ENCODE data around the gene ZKSCAN4. TPM values are rescaled to one million over a fixed set of nuclear protein-coding genes. Genes with fewer than 3 reads are reported as not detected.

The ZKSCAN4 gene
- total RNA-seq, 4 donors from 2014 or later = 2.4 to 5.3 (median 3.3) TPM

DNA sequence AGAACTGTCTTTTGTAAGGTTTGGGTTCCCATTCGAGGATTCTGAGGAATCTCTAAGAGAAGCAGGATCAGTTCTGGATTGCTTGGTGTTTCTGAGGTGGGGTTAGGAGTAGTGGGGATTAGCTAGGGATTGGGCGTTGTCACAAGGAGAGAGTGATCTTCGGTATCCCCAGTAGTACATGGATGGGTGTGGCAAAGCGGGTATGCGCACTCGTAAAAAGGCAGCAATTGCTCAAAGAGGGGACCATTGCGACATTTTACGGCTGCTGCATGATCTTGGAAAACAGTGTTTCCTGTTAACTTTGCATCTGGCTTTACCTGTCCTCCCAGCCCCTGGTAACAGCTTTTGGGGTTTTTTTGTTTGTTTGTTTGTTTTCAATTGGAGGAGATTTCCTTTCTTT is 36.6 kb downstream of the ZKSCAN4 start:
- no peaks in the 10 kb centered on the region for H3K9me3 ChIP-seq
- peaks cover 0 to 37% (median 12%) of the 10 kb centered on the region in 3 donors for H3K4me1 ChIP-seq
- intact Hi-C loops (cut with DNase I) = no loop called here
- peaks cover 0 to 72% (median 10%) of the 10 kb centered on the region in 4 donors for H3K27me3 ChIP-seq
- no peaks in the 10 kb centered on the region for H3K36me3 ChIP-seq
- 16 to 33% methylated on average over 8 of the region's 8 CpGs for WGBS, 2 donors
- no peak overlapping the region for H3K27ac ChIP-seq
- TF ChIP-seq, protein P1, sequence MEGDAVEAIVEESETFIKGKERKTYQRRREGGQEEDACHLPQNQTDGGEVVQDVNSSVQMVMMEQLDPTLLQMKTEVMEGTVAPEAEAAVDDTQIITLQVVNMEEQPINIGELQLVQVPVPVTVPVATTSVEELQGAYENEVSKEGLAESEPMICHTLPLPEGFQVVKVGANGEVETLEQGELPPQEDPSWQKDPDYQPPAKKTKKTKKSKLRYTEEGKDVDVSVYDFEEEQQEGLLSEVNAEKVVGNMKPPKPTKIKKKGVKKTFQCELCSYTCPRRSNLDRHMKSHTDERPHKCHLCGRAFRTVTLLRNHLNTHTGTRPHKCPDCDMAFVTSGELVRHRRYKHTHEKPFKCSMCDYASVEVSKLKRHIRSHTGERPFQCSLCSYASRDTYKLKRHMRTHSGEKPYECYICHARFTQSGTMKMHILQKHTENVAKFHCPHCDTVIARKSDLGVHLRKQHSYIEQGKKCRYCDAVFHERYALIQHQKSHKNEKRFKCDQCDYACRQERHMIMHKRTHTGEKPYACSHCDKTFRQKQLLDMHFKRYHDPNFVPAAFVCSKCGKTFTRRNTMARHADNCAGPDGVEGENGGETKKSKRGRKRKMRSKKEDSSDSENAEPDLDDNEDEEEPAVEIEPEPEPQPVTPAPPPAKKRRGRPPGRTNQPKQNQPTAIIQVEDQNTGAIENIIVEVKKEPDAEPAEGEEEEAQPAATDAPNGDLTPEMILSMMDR (IDR thresholded peaks at IDR 0.05) = no peak
- TF ChIP-seq POLR2A (IDR thresholded peaks at IDR 0.05) = no peak
- no peak overlapping the region for H3K4me3 ChIP-seq
- DNase-seq = no peak

DNA sequence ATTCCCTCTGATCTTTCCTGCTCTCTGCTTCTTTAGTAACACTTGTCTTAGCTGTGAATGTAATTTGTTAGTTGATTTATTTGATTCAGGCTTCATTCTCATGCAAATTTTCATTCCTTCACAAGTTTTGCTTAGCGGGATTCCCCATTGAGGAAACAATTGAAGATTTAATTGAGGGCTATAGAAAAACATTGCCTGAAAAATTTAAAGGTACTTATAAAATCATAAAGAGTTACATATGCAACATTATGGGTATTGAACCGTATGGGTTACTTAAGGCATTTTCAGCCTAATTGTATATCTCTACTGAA is 38.9 kb downstream of the ZKSCAN4 start:
- Histone ChIP-seq H3K27ac (no peak overlapping the region), H3K4me1 (peaks cover 0 to 28% (median 7%) of the 10 kb centered on the region in 3 donors), H3K4me3 (peak overlapping the region in 1 of 4 donors; percentile 59), H3K27me3 (peaks cover 3 to 84% (median 23%) of the 10 kb centered on the region in 4 donors), H3K36me3 (no peaks in the 10 kb centered on the region), H3K9me3 (no peaks in the 10 kb centered on the region)
- TF ChIP-seq POLR2A (IDR thresholded peaks at IDR 0.05) = no peak
- TF ChIP-seq, protein P1 (IDR thresholded peaks at IDR 0.05) = no peak
- intact Hi-C loops (cut with DNase I) = no loop called here
- no peak for DNase-seq
- WGBS, 2 donors = 11 to 14% methylated on average over 2 of the region's 2 CpGs

DNA sequence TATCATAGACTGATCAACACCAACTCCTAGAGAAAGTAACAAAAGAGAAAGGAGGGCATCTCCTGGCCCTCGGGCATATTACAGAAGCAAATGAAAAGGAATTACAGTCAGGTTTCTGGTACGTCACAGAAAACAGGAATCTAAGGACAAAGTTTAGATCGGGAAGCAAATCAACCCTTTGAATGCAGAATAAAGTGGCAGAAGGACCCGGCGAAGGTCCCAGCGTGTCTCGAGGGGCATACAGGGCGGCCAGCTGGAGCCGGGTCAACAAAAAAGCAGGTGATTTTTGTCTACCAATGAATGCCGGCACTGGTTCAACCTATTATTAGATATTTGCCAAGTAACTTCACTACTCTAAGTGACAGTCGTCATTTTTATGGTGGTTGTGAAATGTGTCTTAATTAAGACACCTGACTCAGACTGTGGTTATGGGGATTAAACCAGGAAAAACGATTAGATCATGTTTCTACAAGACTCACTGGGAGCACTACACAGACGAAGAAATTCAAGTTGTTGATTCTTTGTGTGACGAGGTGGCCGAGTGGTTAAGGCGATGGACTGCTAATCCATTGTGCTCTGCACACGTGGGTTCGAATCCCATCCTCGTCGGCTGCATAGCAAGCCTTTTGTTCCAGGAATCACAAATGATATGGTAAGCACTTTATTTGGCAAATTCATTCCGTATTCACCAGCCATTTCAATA is 39.4 kb downstream of the ZKSCAN4 start:
- Histone ChIP-seq H3K9me3 (no peaks in the 10 kb centered on the region), H3K27ac (peak overlapping the region in 3 of 4 donors; percentile 3 to 56 (median 28)), H3K4me1 (peaks cover 0 to 30% (median 7%) of the 10 kb centered on the region in 3 donors), H3K27me3 (peaks cover 7 to 89% (median 27%) of the 10 kb centered on the region in 4 donors), H3K4me3 (peak overlapping the region; percentile 21 to 59 (median 44)), H3K36me3 (no peaks in the 10 kb centered on the region)
- 0 to 2% methylated on average over 21 of the region's 21 CpGs for WGBS, 2 donors
- no peak for DNase-seq
- intact Hi-C loops (cut with DNase I) = no loop called here
- TF ChIP-seq, protein P1 (IDR thresholded peaks at IDR 0.05) = no peak
- no peak for TF ChIP-seq POLR2A (IDR thresholded peaks at IDR 0.05)

DNA sequence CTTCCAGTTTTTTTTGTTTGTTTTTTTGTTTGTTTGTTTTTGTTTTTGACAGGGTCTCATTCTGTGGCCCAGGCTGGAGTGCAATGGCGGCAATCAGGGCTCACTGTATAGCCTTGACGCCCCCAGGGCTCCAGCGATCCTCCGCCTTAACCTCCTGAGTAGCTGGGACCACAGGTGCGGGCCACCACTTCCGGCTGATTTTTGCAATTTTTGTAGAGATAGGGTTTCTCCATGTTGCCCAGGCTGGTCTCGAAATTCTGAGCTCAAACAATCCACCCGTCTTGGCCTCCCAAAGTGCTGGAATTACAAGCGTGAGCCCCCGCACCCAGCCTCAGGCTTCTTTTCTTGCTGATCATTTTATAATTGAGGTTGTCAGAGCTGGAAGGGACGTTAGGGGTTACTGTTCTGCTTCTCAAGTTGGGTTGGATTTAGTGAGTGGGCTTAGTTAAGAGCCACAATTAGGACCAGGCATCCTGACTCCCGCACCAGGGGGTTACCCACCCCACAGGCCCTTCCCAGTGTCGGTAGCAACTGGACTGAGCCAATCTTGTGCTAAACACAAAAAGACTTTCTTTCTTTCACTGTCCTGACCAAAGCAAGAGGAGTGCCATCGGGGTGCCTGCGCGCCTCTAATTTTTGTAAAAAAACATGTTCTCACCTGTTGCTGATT is 40.1 kb downstream of the ZKSCAN4 start:
- Histone ChIP-seq H3K36me3 (no peaks in the 10 kb centered on the region), H3K4me3 (peak overlapping the region; percentile 21 to 59 (median 44)), H3K27me3 (peaks cover 7 to 96% (median 34%) of the 10 kb centered on the region in 4 donors), H3K27ac (peak overlapping the region in 2 of 4 donors; percentile 28 to 56), H3K9me3 (no peaks in the 10 kb centered on the region), H3K4me1 (peaks cover 0 to 37% (median 10%) of the 10 kb centered on the region in 3 donors)
- TF ChIP-seq, protein P1 (IDR thresholded peaks at IDR 0.05) = no peak
- no peak for TF ChIP-seq POLR2A (IDR thresholded peaks at IDR 0.05)
- intact Hi-C loops (cut with DNase I) = no loop called here
- no peak for DNase-seq
- WGBS, 2 donors = 12 to 18% methylated on average over 11 of the region's 16 CpGs
